DND-41 (cell line): Measurements from ENCODE around the gene SWI5.
A peak's percentile ranks its signal among the peaks of the same experiment; 100 is the strongest.

ENCODE experiments used
- ATAC-seq: fragments of 200-7000 bp; cut with Tn5 transposase; 3 replicates; pipeline ENCODE4 v1.9.1; 2021; ENCODE audit warnings: low read depth; ENCODE audit not compliant: insufficient read depth
- DNase-seq: peaks from one replicate; pipeline ENCODE4 v3.0.0-alpha.2; 2020
- H2AFZ ChIP-seq: 2 replicates; pipeline ENCODE4 v1.6.0; 2012; ENCODE audit warnings: low read depth, low read length
- H3K27ac ChIP-seq: 2 replicates; pipeline ENCODE4 v1.5.1; 2012; ENCODE audit warnings: low read length, inconsistent platforms
- H3K27me3 ChIP-seq: fragments of 200-600 bp; sonication (generic); 2 replicates; pipeline ENCODE4 v1.6.0; 2012; ENCODE audit warnings: low read length, mild to moderate bottlenecking, inconsistent platforms; ENCODE audit not compliant: insufficient read depth, poor library complexity
- H3K36me3 ChIP-seq: 2 replicates; pipeline ENCODE4 v1.5.1; 2012; ENCODE audit warnings: low read length, inconsistent platforms; ENCODE audit not compliant: insufficient read depth
- H3K4me1 ChIP-seq: 2 replicates; pipeline ENCODE4 v1.5.1; 2012; ENCODE audit warnings: mild to moderate bottlenecking, low read length; ENCODE audit not compliant: insufficient read depth
- H3K4me2 ChIP-seq: 2 replicates; pipeline ENCODE4 v1.6.0; 2012; ENCODE audit warnings: mild to moderate bottlenecking, moderate library complexity, low read length, inconsistent platforms; ENCODE audit not compliant: insufficient read depth
- H3K4me3 ChIP-seq, 2 experiments: fragments of 200-600 bp in 1 of 2; shearing (Covaris generic) in 1 of 2; 2 replicates each; pipeline ENCODE4 v1.5.1; 2012 to 2016; ENCODE audit warnings: inconsistent platforms in 2 of 2, low read length in 2 of 2, mild to moderate bottlenecking in 2 of 2, low read depth in 1 of 2, moderate library complexity in 1 of 2
- H3K79me2 ChIP-seq: 2 replicates; pipeline ENCODE4 v1.6.0; 2012; ENCODE audit warnings: low read length, inconsistent platforms; ENCODE audit not compliant: insufficient read depth
- H3K9ac ChIP-seq: 2 replicates; pipeline ENCODE4 v1.6.0; 2012; ENCODE audit warnings: low read depth, mild to moderate bottlenecking, inconsistent platforms, low read length, moderate library complexity
- H3K9me3 ChIP-seq: 2 replicates; pipeline ENCODE4 v1.5.1; 2012; ENCODE audit warnings: low read length, moderate library complexity, mild to moderate bottlenecking, inconsistent platforms; ENCODE audit not compliant: insufficient read depth, severe bottlenecking
- H4K20me1 ChIP-seq: 2 replicates; pipeline ENCODE4 v1.6.0; 2012; ENCODE audit warnings: low read length; ENCODE audit not compliant: insufficient read depth
- CTCF ChIP-seq: IDR thresholded peaks from 2 replicates; pipeline ENCODE4 v1.5.1; 2012; ENCODE audit warnings: borderline replicate concordance, low read length, moderate library complexity, mild to moderate bottlenecking; ENCODE audit not compliant: poor library complexity, severe bottlenecking; ENCODE audit errors: extremely low read depth
- EZH2 ChIP-seq: IDR thresholded peaks from 3 replicates; pipeline ENCODE4 v1.6.1; 2012; ENCODE audit warnings: borderline replicate concordance, low read depth, mild to moderate bottlenecking, moderate library complexity, low read length, inconsistent platforms; ENCODE audit not compliant: severe bottlenecking

The SWI5 gene

GRCh38 chr9:128253991-128254346 lies 22.1 kb upstream of the SWI5 start:
- H3K9me3 ChIP-seq, result no peaks in the 10 kb centered on the region
- no peaks in the 10 kb centered on the region for H3K79me2 ChIP-seq
- H3K4me3 ChIP-seq, result no peak overlapping the region
- H3K9ac ChIP-seq, result no peak overlapping the region
- ATAC-seq, result no peak
- no peak overlapping the region for H3K4me2 ChIP-seq
- H3K27me3 ChIP-seq, result no peaks in the 10 kb centered on the region
- H3K4me1 ChIP-seq, result no peaks in the 10 kb centered on the region
- no peak for TF ChIP-seq EZH2
- TF ChIP-seq CTCF, result no peak
- H3K36me3 ChIP-seq, result peaks cover 13% of the 10 kb centered on the region
- DNase-seq, result no peak
- no peak overlapping the region for H3K27ac ChIP-seq
- H2AFZ ChIP-seq, result no peak overlapping the region
- no peaks in the 10 kb centered on the region; the same call in 1 of the 2 replicates for H4K20me1 ChIP-seq

- ATAC-seq (no peak), DNase-seq (no peak)
- H3K27ac ChIP-seq, result no peak overlapping the region
- H4K20me1 ChIP-seq, result no peaks in the 10 kb centered on the region; the same call in 1 of the 2 replicates
- H3K4me2 ChIP-seq, result no peak overlapping the region
- no peaks in the 10 kb centered on the region for H3K27me3 ChIP-seq
- no peak overlapping the region for H2AFZ ChIP-seq
- H3K4me3 ChIP-seq, result no peak overlapping the region
- no peaks in the 10 kb centered on the region for H3K9me3 ChIP-seq
- H3K9ac ChIP-seq, result no peak overlapping the region
- H3K36me3 ChIP-seq, result peaks cover 17% of the 10 kb centered on the region
- no peaks in the 10 kb centered on the region for H3K4me1 ChIP-seq
- TF ChIP-seq EZH2, result no peak
- no peak for TF ChIP-seq CTCF
- H3K79me2 ChIP-seq, result no peaks in the 10 kb centered on the region
These were observed 21.7 kb upstream of the SWI5 start for GRCh38 chr9:128254362-128254761.

GRCh38 chr9:128254855-128255759 lies 21.0 kb upstream of the SWI5 start:
- H3K4me1 ChIP-seq, result no peaks in the 10 kb centered on the region
- H3K27ac ChIP-seq, result no peak overlapping the region
- no peak overlapping the region for H3K9ac ChIP-seq
- H3K4me2 ChIP-seq, result no peak overlapping the region
- H3K4me3 ChIP-seq, result no peak overlapping the region
- TF ChIP-seq CTCF (peak; percentile 82), EZH2 (no peak)
- no peaks in the 10 kb centered on the region for H3K27me3 ChIP-seq
- no peak overlapping the region for H2AFZ ChIP-seq
- peaks cover 25% of the 10 kb centered on the region for H3K36me3 ChIP-seq
- DNase-seq, result peak; percentile 53
- no peaks in the 10 kb centered on the region for H3K9me3 ChIP-seq
- ATAC-seq, result peak; percentile 86
- no peaks in the 10 kb centered on the region for H3K79me2 ChIP-seq
- H4K20me1 ChIP-seq, result no peaks in the 10 kb centered on the region; the same call in 1 of the 2 replicates
